Ovary (tissue), 9 donors: Measurements from ENCODE around the gene DNAH17. TPM values are rescaled to one million over a fixed set of nuclear protein-coding genes. Genes with fewer than 3 reads are reported as not detected.

Experiments
- DNase-seq, 5 donors: peaks; one replicate each; pipeline ENCODE4 v3.0.0-alpha.2; 2019 to 2020
- H3K27ac ChIP-seq, 2 donors: fragments of 200-600 bp; one replicate each; pipeline versions ENCODE4 v1.5.1 to v1.8.0; 2019 to 2022
- H3K27me3 ChIP-seq: fragments of 200-600 bp; one replicate; pipeline ENCODE4 v1.8.0; 2022
- H3K36me3 ChIP-seq: fragments of 200-600 bp; sonication (generic); one replicate; pipeline ENCODE4 v1.5.1; 2019
- H3K4me1 ChIP-seq: one replicate; pipeline ENCODE4 v1.8.1; 2013; ENCODE audit warnings: mild to moderate bottlenecking, moderate library complexity; ENCODE audit not compliant: insufficient read depth
- H3K4me3 ChIP-seq: fragments of 200-600 bp; sonication (generic); one replicate; pipeline ENCODE4 v1.5.1; 2017
- H3K9me3 ChIP-seq, 2 donors: fragments of 200-600 bp in 1 of 2; sonication (generic) in 1 of 2; one replicate each; pipeline versions ENCODE4 v1.5.1 to v1.8.1; 2013 to 2019; ENCODE audit warnings: mild to moderate bottlenecking in 1 of 2, moderate library complexity in 1 of 2
- EP300 ChIP-seq: sonication (generic); formaldehyde crosslinking; IDR thresholded peaks from one replicate; pipeline ENCODE4 v1.6.1; 2017; ENCODE audit warnings: antibody characterized with exemption
- POLR2A ChIP-seq: fragments of 450-650 bp; IDR thresholded peaks from one replicate; pipeline ENCODE4 v1.6.1; 2017; ENCODE audit warnings: antibody characterized with exemption, mild to moderate bottlenecking, moderate library complexity
- WGBS, 3 donors: extraction: QIAGEN DNeasy Blood & Tissue Kit in 1 of 3; methylation state at CpG; one replicate each; pipeline versions ENCODE4 v1.1.5 to v1.1.7; 2013 to 2017; 5-methylcytosine and 5-hydroxymethylcytosine counted together
- intact Hi-C, 4 donors: fragments of 100-400 bp; cut with DNase I; formaldehyde crosslinking; loops; one replicate each; pipeline versions ENCODE4 v1.11.0 to v1.15.1; 2022 to 2023
- polyA plus RNA-seq, 2 donors: library from polyadenylated mRNA; stranded (reverse); fragments of 200-250 nt in 1 of 2; fragments of 350-450 nt in 1 of 2; fragmentation: Illumina TruSeq in 1 of 2; extraction: RNeasy Lipid Tissue Mini Kit (QIAGEN cat#74804) in 1 of 2; gene quantifications; one replicate each; pipeline ENCODE4 v1.2.3, GENCODE V29; 2013 to 2014
- total RNA-seq, 7 donors: library from RNA; depleted of rRNA in 2 of 7; stranded (reverse); fragments of >200 nt in 2 of 7; fragmentation: NEBNext Ultra II Directional in 3 of 7; extraction: Animal tissue kit (Norgen Biotek cat#: 25700) in 3 of 7; gene quantifications; one replicate each; pipeline versions ENCODE4 v1.1.0 to v1.2.4, GENCODE V29; 2016 to 2023
- TF ChIP-seq, protein P1 (sequence below), 3 donors: fragments of 450-650 bp in 2 of 3; fragments of 200-600 bp in 1 of 3; IDR thresholded peaks; one replicate each; pipeline versions ENCODE4 v1.5.1 to v1.8.0; 2016 to 2022; ENCODE audit warnings: antibody characterized with exemption in 3 of 3, mild to moderate bottlenecking in 1 of 3
- donor health status: DM: no; HTN: no; CAD: no; lungs with moderate emphysema.
- donor health status: DM: no; HTN: no; CAD: no.
- donor health status: Bipolar disorder and iron deficiency.
- donor health status: DM: yes; HTN: yes; CAD: no.
- donor health status: DM: no; HTN: no; CAD: no.
- donor health status: DM: yes; HTN: yes; CAD: no.

DNAH17 gene
- total and polyA plus RNA-seq, 9 donors = 0.07 to 0.25 (median 0.12) TPM; not detected in 6

DNA sequence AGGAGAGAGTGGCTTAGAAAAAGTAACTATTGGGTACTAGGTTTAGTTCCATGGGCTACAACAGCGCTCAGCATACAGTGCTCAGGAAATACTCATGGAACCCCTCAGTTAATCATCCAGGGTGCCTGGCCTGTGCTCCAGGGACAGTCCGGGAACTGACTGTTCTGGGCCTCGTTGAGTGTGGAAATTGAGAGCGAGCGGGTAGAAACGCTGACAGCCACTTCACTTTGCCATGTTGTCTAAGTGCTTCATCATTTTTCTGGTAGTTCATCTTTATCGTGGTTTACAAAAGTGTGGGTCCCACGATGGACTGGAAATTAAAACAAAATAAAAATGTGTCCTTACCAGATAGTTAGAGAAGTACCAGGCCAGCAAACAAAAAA, 31.6 kb upstream of the DNAH17 start:
- no peaks in the 10 kb centered on the region for H3K27me3 ChIP-seq
- 82 to 85% (median 83%) methylated on average over 8 of the region's 8 CpGs for WGBS, 3 donors
- no peaks in the 10 kb centered on the region for H3K4me1 ChIP-seq
- no peak overlapping the region for H3K27ac ChIP-seq
- H3K4me3 ChIP-seq = no peak overlapping the region
- no peak for DNase-seq
- no peaks in the 10 kb centered on the region for H3K36me3 ChIP-seq
- TF ChIP-seq POLR2A (no peak), EP300 (no peak)
- H3K9me3 ChIP-seq = no peaks in the 10 kb centered on the region
- intact Hi-C loops = no loop called here

DNA sequence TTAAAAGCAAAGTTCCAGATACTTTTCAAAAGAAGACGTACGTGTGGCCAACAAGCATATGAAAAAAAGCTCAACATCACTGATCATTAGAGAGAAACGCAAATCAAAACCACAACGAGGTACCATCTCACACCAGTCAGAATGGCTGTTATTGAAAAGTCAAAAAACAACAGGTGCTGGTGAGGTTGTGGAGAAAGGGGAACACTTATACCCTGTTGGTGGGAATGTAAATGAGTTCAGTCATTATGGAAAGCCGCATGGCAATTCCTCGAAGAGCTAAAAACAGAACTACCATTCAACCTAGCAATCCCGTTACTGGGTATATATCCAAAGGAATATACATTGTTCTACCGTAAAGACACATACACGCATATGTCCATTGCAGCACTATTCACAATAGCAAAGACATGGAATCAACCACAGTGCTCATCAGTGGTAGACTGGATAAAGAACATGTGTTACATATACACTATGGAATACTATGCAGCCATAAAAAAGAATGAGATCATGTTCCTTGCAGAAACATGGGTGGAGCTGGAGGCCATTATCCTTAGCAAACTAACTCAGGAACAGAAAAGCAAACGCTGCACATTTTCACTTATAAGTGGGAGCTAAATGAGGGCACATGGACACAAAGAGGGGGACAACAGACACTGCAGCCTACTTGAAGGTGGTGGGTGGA, 31.1 kb upstream of the DNAH17 start:
- H3K9me3 ChIP-seq = no peaks in the 10 kb centered on the region
- H3K27ac ChIP-seq = no peak overlapping the region
- no peaks in the 10 kb centered on the region for H3K27me3 ChIP-seq
- H3K36me3 ChIP-seq = no peaks in the 10 kb centered on the region
- DNase-seq = no peak
- intact Hi-C loops = no loop called here
- WGBS, 3 donors = 92 to 97% (median 94%) methylated on average over 10 of the region's 10 CpGs
- H3K4me3 ChIP-seq = no peak overlapping the region
- H3K4me1 ChIP-seq = no peaks in the 10 kb centered on the region
- TF ChIP-seq, protein P1, sequence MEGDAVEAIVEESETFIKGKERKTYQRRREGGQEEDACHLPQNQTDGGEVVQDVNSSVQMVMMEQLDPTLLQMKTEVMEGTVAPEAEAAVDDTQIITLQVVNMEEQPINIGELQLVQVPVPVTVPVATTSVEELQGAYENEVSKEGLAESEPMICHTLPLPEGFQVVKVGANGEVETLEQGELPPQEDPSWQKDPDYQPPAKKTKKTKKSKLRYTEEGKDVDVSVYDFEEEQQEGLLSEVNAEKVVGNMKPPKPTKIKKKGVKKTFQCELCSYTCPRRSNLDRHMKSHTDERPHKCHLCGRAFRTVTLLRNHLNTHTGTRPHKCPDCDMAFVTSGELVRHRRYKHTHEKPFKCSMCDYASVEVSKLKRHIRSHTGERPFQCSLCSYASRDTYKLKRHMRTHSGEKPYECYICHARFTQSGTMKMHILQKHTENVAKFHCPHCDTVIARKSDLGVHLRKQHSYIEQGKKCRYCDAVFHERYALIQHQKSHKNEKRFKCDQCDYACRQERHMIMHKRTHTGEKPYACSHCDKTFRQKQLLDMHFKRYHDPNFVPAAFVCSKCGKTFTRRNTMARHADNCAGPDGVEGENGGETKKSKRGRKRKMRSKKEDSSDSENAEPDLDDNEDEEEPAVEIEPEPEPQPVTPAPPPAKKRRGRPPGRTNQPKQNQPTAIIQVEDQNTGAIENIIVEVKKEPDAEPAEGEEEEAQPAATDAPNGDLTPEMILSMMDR (IDR thresholded peaks at IDR 0.05) = no peak
- no peak for TF ChIP-seq EP300
- no peak for TF ChIP-seq POLR2A

DNA sequence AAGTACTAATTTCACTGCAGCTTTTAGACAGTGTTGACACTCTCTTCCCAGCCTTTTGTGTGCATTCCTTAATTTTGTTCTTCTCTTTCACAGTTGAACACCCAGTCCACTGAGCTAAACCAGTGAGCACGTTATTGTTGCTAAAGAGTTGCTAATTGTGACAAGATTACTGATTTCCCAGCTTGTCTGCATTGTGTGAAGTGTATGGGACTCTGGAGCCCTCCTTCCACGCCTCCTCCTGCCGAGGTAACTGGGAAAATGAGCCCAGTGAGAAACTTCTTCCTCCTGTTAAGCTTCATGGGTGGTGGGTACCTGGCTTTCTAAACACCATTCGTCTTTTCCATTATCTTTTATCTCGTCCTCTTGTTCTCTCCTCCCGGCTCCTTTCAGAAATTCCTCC, 29.8 kb upstream of the DNAH17 start:
- H3K27me3 ChIP-seq = no peaks in the 10 kb centered on the region
- intact Hi-C loops = no loop called here
- H3K9me3 ChIP-seq = no peaks in the 10 kb centered on the region
- WGBS, 3 donors = 37 to 44% (median 43%) methylated on average over 6 of the region's 6 CpGs
- no peak overlapping the region for H3K4me3 ChIP-seq
- H3K27ac ChIP-seq = no peak overlapping the region
- H3K4me1 ChIP-seq = no peaks in the 10 kb centered on the region
- TF ChIP-seq POLR2A (no peak), EP300 (no peak)
- TF ChIP-seq, protein P1 (IDR thresholded peaks at IDR 0.05) = no peak
- DNase-seq = no peak
- H3K36me3 ChIP-seq = no peaks in the 10 kb centered on the region

DNA sequence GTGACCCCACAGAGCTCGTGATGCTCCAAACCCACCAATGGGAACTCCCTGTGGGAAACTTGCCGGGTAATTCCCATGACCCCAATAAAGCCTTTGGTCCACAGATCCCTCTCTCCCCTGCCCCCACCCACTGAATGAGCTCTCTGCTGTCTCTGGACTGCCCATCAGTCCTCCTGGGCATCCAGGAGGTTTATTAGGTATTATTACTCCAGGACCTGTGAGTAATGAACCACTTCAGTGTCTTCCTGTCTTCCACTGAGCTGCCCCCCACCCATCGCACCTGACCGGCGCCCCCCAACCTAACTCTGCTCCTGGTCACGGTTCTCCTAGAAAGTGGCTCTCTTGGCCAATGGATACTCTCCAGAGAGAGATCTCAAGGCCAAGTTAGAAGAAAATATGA, 28.7 kb upstream of the DNAH17 start:
- intact Hi-C loops = no loop called here

DNA sequence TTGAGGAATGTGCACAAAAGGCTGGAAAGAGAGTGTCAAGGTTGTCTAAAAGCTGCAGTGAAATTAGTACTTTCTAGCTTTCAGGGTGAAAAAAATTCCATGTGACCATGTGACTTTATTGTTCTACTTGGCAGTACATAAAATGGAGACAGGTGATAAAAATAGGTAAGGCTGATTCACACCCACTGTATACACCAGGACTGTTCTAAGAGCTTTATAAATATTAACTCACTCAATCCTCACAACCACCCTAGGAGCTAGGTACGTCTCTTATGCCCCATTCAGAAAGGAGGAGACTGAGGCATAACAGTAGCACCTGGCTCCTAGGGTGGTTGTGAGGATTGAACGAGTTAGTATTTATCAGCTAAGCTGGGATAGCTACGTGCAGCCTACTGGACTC, 28.2 kb upstream of the DNAH17 start:
- Histone ChIP-seq H3K4me3 (no peak overlapping the region), H3K4me1 (no peaks in the 10 kb centered on the region), H3K36me3 (no peaks in the 10 kb centered on the region), H3K27ac (no peak overlapping the region), H3K27me3 (no peaks in the 10 kb centered on the region), H3K9me3 (no peaks in the 10 kb centered on the region)
- intact Hi-C loops = no loop called here
- no peak for DNase-seq
- TF ChIP-seq POLR2A = no peak
- TF ChIP-seq, protein P1 (IDR thresholded peaks at IDR 0.05) = no peak
- TF ChIP-seq EP300 = no peak
- WGBS, 3 donors = 74 to 80% (median 80%) methylated on average over 3 of the region's 3 CpGs

More for the DNA sequence above, 28.7 kb upstream of the DNAH17 start:
- TF ChIP-seq POLR2A (no peak), EP300 (no peak)
- TF ChIP-seq, protein P1 (IDR thresholded peaks at IDR 0.05) = no peak
- H3K4me1 ChIP-seq = no peaks in the 10 kb centered on the region
- H3K36me3 ChIP-seq = no peaks in the 10 kb centered on the region
- no peak for DNase-seq
- no peak overlapping the region for H3K27ac ChIP-seq
- H3K27me3 ChIP-seq = no peaks in the 10 kb centered on the region
- H3K4me3 ChIP-seq = no peak overlapping the region
- 86 to 88% (median 86%) methylated on average over 6 of the region's 6 CpGs for WGBS, 3 donors
- H3K9me3 ChIP-seq = no peaks in the 10 kb centered on the region
